Measurements from ENCODE around the gene IL17RB.

DNA sequence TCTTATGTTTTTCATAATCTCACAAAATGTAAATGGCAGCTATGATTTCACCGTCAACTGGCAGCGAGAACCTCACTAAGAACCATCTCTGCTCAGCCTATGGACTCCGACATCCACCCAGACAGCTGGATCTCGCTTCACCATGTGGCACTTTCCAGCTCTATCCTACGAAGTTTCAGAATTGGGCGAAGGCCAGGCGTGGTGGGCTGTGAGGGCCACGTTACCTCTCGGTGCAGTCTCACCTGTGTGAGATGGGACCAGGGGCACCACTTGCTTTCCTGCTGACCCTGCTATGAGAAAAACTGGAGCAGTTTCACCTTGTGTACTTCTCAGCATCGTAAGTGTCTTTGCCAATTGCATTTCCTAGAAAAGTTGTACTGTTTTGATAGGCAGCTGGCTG is 32.5 kb upstream of the IL17RB start:
- TF ChIP-seq, protein P1, sequence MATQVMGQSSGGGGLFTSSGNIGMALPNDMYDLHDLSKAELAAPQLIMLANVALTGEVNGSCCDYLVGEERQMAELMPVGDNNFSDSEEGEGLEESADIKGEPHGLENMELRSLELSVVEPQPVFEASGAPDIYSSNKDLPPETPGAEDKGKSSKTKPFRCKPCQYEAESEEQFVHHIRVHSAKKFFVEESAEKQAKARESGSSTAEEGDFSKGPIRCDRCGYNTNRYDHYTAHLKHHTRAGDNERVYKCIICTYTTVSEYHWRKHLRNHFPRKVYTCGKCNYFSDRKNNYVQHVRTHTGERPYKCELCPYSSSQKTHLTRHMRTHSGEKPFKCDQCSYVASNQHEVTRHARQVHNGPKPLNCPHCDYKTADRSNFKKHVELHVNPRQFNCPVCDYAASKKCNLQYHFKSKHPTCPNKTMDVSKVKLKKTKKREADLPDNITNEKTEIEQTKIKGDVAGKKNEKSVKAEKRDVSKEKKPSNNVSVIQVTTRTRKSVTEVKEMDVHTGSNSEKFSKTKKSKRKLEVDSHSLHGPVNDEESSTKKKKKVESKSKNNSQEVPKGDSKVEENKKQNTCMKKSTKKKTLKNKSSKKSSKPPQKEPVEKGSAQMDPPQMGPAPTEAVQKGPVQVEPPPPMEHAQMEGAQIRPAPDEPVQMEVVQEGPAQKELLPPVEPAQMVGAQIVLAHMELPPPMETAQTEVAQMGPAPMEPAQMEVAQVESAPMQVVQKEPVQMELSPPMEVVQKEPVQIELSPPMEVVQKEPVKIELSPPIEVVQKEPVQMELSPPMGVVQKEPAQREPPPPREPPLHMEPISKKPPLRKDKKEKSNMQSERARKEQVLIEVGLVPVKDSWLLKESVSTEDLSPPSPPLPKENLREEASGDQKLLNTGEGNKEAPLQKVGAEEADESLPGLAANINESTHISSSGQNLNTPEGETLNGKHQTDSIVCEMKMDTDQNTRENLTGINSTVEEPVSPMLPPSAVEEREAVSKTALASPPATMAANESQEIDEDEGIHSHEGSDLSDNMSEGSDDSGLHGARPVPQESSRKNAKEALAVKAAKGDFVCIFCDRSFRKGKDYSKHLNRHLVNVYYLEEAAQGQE (IDR thresholded peaks at IDR 0.05; ENCODE audit: insufficient read depth in 1 of 2, low read depth in 2 of 2, low read length in 2 of 2) = no peak
- TF ChIP-seq POLR2AphosphoS5 (IDR thresholded peaks at IDR 0.05; ENCODE audit: low read depth, low read length) (no peak), SIN3A (IDR thresholded peaks at IDR 0.05; ENCODE audit: borderline replicate concordance, insufficient read depth, low read length) (no peak), TAF1 (IDR thresholded peaks at IDR 0.05; ENCODE audit: borderline replicate concordance, insufficient read depth, low read length) (no peak)

All from PFSK-1 (cell line).